GM12873 (cell line): Measurements from ENCODE around the gene KCNK3.

Experiments used
- CTCF ChIP-seq: IDR thresholded peaks from 2 replicates; pipeline ENCODE4 v1.5.1; 2012; ENCODE audit warnings: low read depth, mild to moderate bottlenecking, moderate library complexity, low read length, control low read depth; ENCODE audit not compliant: insufficient read depth; ENCODE audit errors: missing control alignments

The KCNK3 gene

DNA sequence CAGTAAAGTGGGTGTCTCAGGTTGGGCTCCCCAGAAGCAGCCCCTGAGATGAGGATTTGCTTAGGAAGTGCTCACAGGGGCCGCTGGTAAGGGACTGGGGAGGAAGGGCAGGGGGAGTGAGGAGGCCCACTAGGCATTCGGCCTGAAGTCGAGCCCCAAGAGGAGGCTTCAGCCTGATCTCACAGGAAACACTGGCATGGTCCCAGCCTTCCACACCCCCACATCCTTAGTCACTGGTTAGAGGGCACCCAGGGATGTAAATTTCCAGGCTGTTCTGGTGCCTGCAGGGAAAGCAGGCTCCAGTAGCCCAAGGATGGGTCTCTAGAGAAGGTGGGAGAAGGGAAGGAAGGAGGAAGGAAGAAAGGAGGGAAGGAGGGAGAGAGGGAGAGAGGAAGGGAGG, 22.4 kb upstream of the KCNK3 start:
- TF ChIP-seq CTCF, result no peak

- TF ChIP-seq CTCF, result no peak
Measured at GRCh38 chr2:26670931-26671460, 21.5 kb upstream of the KCNK3 start.

DNA sequence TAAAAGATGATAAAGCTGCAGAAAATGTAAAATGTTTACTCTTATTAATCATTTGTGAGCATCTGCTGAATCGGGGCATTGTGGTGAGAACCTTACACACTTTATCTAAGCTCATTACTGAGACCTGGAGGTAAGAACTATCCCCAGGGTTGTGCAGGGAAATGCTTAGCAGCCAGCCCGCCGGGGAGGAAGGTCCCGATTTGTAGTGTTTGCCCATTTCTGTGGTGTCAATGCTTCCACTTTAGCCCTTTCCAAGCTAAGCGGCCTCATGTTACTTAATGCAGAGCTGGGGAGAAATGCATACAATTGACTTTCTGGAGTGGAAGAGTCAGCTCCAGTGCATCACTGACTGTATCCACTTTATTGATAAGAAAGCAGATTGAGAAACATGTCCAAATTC, 20.8 kb upstream of the KCNK3 start:
- no peak for TF ChIP-seq CTCF

DNA sequence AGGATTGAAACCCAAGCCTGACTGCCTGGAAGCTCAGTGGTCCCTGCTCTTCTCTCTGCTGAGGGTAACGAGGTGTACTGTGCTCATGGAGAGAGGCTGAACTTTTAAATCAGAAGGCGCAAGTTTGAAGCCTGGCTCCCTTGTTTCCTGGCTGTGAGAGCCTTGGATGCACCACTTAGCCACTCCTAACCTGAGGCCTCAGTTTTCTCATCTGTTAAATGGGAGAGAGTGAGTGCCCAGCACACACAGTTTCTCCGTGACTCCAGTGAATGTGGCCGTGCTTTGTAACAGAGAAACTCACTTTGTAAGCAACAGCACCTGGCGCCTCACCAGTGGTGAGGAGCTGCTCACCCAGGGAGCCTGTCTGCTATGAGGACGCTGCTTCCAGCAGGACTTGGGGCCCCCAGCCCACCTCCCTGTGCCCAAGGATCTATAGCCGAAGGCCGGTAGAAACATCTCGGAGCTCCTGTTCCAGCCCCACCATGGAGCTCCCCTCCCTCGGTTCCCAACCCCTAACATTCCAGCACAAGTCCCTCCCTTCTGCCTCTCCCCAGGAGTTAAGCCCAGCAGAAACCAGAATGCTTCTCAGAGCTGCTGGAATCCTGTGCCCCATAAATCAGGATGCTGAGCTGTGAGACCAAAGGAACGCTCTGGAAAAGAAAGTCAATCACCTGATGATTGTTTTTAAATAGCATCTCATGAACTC, 20.3 kb upstream of the KCNK3 start:
- no peak for TF ChIP-seq CTCF

DNA sequence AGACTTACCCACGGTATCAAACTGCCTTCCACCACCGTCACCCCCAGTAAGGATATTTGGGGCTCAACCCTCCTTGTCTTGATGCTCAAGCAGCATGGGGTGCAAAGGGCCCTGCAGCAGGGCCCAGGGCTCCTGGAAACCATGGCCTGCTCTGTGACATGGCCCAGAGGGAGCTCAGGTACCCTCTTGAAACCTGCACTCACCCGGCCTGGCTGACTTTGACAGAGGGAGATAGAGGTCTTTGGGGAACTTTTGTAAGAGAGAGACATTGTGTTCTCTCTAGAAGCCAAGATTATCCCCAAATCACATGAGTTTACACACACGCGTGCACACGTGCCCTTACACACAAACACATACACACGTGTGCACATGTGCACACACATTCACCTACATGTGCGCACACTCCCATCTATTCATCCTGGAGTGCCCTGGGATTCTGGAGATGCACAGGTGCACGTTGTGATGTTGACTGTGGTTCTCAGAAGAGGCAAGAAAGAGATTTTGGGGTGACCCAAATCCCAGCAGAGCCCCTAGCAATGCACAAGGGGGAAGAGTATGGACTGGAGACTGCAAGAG, 19.6 kb upstream of the KCNK3 start:
- TF ChIP-seq CTCF, result no peak

GRCh38 chr2:26674002-26674751, 18.3 kb upstream of the KCNK3 start:
- TF ChIP-seq CTCF, result no peak

- no peak for TF ChIP-seq CTCF
Measured at GRCh38 chr2:26674771-26675170, 17.8 kb upstream of the KCNK3 start.
